ENCODE data around the gene OSBPL9. TPM values are rescaled to one million over a fixed set of nuclear protein-coding genes. Genes with fewer than 3 reads are reported as not detected.

The OSBPL9 gene
- total and polyA plus RNA-seq, 9 of the 15 experiments (the other 6 are each of a cell fraction or from before 2014, with no cell fraction given), result 43.9 to 217 (median 170) TPM

- Histone ChIP-seq H4K20me1 (replicated peaks; ENCODE audit: control insufficient read depth, insufficient read depth, low read length) (peaks cover 3% of the 10 kb centered on the region; the same call in 1 of the 2 replicates), H3K79me2 (ENCODE audit: control insufficient read depth, insufficient read depth, low read length) (peaks cover 57% of the 10 kb centered on the region), H3K9me1 (ENCODE audit: control insufficient read depth, insufficient read depth, low read length) (no peaks in the 10 kb centered on the region), H3K9me3 (replicated peaks; ENCODE audit: control insufficient read depth, insufficient read depth, low read depth, low read length) (no peaks in the 10 kb centered on the region), H3K9ac (ENCODE audit: insufficient read depth in 1 of 2, low read depth in 2 of 2, low read length in 2 of 2) (no peak overlapping the region), H3K4me1 (replicated peaks in 1 of 2; ENCODE audit: control insufficient read depth in 2 of 2, insufficient read depth in 2 of 2, low read length in 2 of 2) (peaks cover 3 to 12% of the 10 kb centered on the region in 2 experiments; a peak in 3 of 5 replicates), H2AFZ (ENCODE audit: low read depth, low read length) (no peak overlapping the region), H3K4me2 (ENCODE audit: insufficient read depth, low read length) (no peak overlapping the region), H3K4me3 (no peak overlapping the region), H3K27ac (ENCODE audit: extremely low read depth, low read depth, low read length) (no peak overlapping the region), H3K27me3 (ENCODE audit: control insufficient read depth in 2 of 2, insufficient read depth in 2 of 2, low read length in 2 of 2) (no peaks in the 10 kb centered on the region), H3K36me3 (ENCODE audit: control insufficient read depth, insufficient read depth, low read length) (peaks cover 3% of the 10 kb centered on the region; the same call in 1 of the 3 replicates)
- DNase-seq (ENCODE audit: extremely low read depth in 1 of 4, low spot score in 3 of 4) (no peak), ATAC-seq (no peak), FAIRE-seq (no peak)
- intact Hi-C loops (cut with micrococcal nuclease) (no loop called here), in situ Hi-C loops (cut with MboI) (no loop called here)
- WGBS (ENCODE audit: insufficient coverage, low coverage, missing lambda C conversion rate), result 84% methylated on average over 2 of the region's 3 CpGs
- no TSS peak for BruUV-seq (replicated peaks)
- POLR2A ChIA-PET, result interaction anchor here (0.6 to 0.9 kb wide), 3 partner anchors 9 to 29 kb away, joined by 3 to 4 read pairs (median 3); no protein-coding TSS in a partner anchor
- CTCF ChIA-PET (ENCODE audit: low intra/inter-chr PET ratio), result no interaction called here
- peak; percentile 70 for TF ChIP-seq CEBPB (tag; IDR thresholded peaks at IDR 0.05)
- TF ChIP-seq CBX3 (IDR thresholded peaks at IDR 0.05; ENCODE audit: borderline replicate concordance in 1 of 2, low read length in 2 of 2), result no peak
- no peak for TF ChIP-seq ZNF655 (CRISPR knock-in tag; IDR thresholded peaks at IDR 0.05)
- no peak for TF ChIP-seq JUNB (CRISPR knock-in tag; conservative IDR thresholded peaks at IDR 0.05)
- 0 out of 2 replicates have a peak, but pooled peaks have one; percentile 21 for TF ChIP-seq ZNF384 (IDR thresholded peaks at IDR 0.05; ENCODE audit: low read depth, low read length)
- no peak for TF ChIP-seq DPF2 (IDR thresholded peaks at IDR 0.05)
- no peak for TF ChIP-seq NFRKB (IDR thresholded peaks at IDR 0.05; ENCODE audit: low read depth)
- no peak for TF ChIP-seq ELF4 (CRISPR knock-in tag; IDR thresholded peaks at IDR 0.05)
- TF ChIP-seq RBBP5 (IDR thresholded peaks at IDR 0.05; ENCODE audit: borderline replicate concordance, insufficient read depth, low read length, poor library complexity, severe bottlenecking), result no peak
- TF ChIP-seq, protein P1, sequence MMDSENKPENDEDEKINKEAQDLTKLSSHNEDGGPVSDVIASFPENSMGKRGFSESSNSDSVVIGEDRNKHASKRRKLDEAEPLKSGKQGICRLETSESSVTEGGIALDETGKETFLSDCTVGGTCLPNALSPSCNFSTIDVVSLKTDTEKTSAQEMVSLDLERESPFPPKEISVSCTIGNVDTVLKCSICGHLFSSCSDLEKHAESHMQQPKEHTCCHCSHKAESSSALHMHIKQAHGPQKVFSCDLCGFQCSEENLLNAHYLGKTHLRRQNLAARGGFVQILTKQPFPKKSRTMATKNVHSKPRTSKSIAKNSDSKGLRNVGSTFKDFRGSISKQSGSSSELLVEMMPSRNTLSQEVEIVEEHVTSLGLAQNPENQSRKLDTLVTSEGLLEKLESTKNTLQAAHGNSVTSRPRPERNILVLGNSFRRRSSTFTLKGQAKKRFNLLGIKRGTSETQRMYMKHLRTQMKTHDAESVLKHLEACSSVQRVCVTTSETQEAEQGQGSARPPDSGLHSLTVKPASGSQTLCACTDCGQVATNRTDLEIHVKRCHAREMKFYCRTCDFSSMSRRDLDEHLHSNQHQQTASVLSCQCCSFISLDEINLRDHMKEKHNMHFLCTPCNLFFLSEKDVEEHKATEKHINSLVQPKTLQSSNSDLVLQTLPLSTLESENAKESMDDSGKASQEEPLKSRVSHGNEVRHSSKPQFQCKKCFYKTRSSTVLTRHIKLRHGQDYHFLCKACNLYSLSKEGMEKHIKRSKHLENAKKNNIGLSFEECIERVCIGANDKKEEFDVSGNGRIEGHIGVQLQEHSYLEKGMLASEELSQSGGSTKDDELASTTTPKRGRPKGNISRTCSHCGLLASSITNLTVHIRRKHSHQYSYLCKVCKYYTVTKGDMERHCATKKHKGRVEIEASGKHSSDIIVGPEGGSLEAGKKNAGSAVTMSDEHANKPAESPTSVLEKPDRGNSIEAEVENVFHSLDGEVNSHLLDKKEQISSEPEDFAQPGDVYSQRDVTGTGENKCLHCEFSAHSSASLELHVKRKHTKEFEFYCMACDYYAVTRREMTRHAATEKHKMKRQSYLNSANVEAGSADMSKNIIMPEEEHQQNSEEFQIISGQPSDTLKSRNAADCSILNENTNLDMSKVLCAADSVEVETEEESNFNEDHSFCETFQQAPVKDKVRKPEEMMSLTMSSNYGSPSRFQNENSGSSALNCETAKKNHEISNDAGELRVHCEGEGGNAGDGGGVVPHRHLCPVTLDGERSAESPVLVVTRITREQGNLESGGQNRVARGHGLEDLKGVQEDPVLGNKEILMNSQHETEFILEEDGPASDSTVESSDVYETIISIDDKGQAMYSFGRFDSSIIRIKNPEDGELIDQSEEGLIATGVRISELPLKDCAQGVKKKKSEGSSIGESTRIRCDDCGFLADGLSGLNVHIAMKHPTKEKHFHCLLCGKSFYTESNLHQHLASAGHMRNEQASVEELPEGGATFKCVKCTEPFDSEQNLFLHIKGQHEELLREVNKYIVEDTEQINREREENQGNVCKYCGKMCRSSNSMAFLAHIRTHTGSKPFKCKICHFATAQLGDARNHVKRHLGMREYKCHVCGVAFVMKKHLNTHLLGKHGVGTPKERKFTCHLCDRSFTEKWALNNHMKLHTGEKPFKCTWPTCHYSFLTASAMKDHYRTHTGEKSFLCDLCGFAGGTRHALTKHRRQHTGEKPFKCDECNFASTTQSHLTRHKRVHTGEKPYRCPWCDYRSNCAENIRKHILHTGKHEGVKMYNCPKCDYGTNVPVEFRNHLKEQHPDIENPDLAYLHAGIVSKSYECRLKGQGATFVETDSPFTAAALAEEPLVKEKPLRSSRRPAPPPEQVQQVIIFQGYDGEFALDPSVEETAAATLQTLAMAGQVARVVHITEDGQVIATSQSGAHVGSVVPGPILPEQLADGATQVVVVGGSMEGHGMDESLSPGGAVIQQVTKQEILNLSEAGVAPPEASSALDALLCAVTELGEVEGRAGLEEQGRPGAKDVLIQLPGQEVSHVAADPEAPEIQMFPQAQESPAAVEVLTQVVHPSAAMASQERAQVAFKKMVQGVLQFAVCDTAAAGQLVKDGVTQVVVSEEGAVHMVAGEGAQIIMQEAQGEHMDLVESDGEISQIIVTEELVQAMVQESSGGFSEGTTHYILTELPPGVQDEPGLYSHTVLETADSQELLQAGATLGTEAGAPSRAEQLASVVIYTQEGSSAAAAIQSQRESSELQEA (IDR thresholded peaks at IDR 0.05; ENCODE audit: low read depth), result no peak
Measured at GRCh38 chr1:51639694-51640093, 22.8 kb downstream of the OSBPL9 start.
